Measurements from ENCODE around the gene DYNLL2.

DYNLL2 gene

GRCh38 chr17:58047376-58048150 is 35.7 kb upstream of the DYNLL2 start:
- no peak overlapping the region for H3K27ac ChIP-seq
- TF ChIP-seq CTCF (conservative IDR thresholded peaks at IDR 0.05), result no peak

- TF ChIP-seq CTCF (conservative IDR thresholded peaks at IDR 0.05), result no peak
- H3K27ac ChIP-seq, result no peak overlapping the region
These were observed 33.7 kb upstream of the DYNLL2 start for GRCh38 chr17:58049533-58049932.

GRCh38 chr17:58050966-58051365 is 32.3 kb upstream of the DYNLL2 start:
- TF ChIP-seq CTCF (conservative IDR thresholded peaks at IDR 0.05), result no peak
- H3K27ac ChIP-seq, result no peak overlapping the region

- no peak for TF ChIP-seq CTCF (conservative IDR thresholded peaks at IDR 0.05)
- H3K27ac ChIP-seq, result no peak overlapping the region
These were observed 31.8 kb upstream of the DYNLL2 start for GRCh38 chr17:58051468-58051867.

- H3K27ac ChIP-seq, result no peak overlapping the region
- TF ChIP-seq CTCF (conservative IDR thresholded peaks at IDR 0.05), result no peak
These were observed 30.8 kb upstream of the DYNLL2 start for GRCh38 chr17:58052407-58052806.

GRCh38 chr17:58052945-58053715 is 30.1 kb upstream of the DYNLL2 start:
- no peak overlapping the region for H3K27ac ChIP-seq
- no peak for TF ChIP-seq CTCF (conservative IDR thresholded peaks at IDR 0.05)

- H3K27ac ChIP-seq, result no peak overlapping the region
- no peak for TF ChIP-seq CTCF (conservative IDR thresholded peaks at IDR 0.05)
These were observed 28.6 kb upstream of the DYNLL2 start for GRCh38 chr17:58054641-58055040.
